T47D (cell line): ENCODE measurements around the gene NR2C2AP.

Experiments
- DNase-seq, 2 experiments: peaks; one replicate each; pipeline versions ENCODE4 v3.0.0 to v3.0.0-alpha.2; 2011 to 2012; ENCODE audit warnings: low read depth in 1 of 2, low spot score in 1 of 2
- JUND ChIP-seq: IDR thresholded peaks from 2 replicates; pipeline ENCODE4 v1.6.1; 2012; ENCODE audit warnings: low read depth
- in situ Hi-C: cut with HindIII; loops from 2 replicates; pipeline ENCODE4 v1.10.0; 2016; ENCODE audit warnings: low sequenced_read_pairs, low pct_unique_long_range_greater_than_20kb

The NR2C2AP gene

GRCh38 chr19:19151418-19151817 lies 51.8 kb downstream of the NR2C2AP start:
- in situ Hi-C loops = no loop called here
- no peak for TF ChIP-seq JUND
- DNase-seq = no peak
